ENCODE measurements around the gene GNL1.

DNA sequence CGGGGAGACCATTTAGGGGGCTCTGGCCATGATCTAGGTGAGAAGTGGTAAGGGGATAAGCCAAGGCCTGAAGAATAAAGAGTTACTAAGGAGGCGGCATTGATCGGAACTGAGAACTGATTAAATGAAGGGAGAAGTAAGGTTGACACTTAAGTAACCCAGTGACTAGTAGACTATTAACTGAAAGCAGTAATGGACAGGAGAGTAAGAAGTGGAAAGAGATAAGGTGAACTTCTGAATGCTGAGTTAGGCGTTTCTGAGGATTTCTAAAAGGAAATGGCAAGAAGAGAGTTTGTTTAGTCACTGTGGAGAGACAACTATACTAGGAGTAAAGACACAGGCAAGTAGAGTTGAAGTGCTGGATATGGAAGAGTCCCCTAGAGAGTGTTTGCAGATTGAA is 16.8 kb upstream of the GNL1 start:
- TF ChIP-seq YY1 (IDR thresholded peaks at IDR 0.05; ENCODE audit: insufficient read depth, insufficient read length) (no peak), ZNF274 (IDR thresholded peaks at IDR 0.05; ENCODE audit: low read depth, low read length) (no peak)
